Upper lobe of left lung (tissue), 4 donors: ENCODE results near the gene ST8SIA2.

Experiments used
- EP300 ChIP-seq, 4 donors: sonication (generic); formaldehyde crosslinking; IDR thresholded peaks; one replicate each; pipeline ENCODE4 v1.5.1; 2017; ENCODE audit warnings: antibody characterized with exemption in 4 of 4, control low read depth in 2 of 4
- POLR2A ChIP-seq, 4 donors: fragments of 450-650 bp; IDR thresholded peaks; one replicate each; pipeline ENCODE4 v1.5.1; 2016 to 2017; ENCODE audit warnings: antibody characterized with exemption in 4 of 4, mild to moderate bottlenecking in 2 of 4
- TF ChIP-seq, protein P1 (sequence below), 6 experiments: fragments of 450-650 bp in 4 of 6; fragments of 200-600 bp in 2 of 6; sonication (generic) in 2 of 6; IDR thresholded peaks; one replicate each; pipeline ENCODE4 v1.5.1; 2016 to 2019; ENCODE audit warnings: antibody characterized with exemption in 6 of 6

DNA sequence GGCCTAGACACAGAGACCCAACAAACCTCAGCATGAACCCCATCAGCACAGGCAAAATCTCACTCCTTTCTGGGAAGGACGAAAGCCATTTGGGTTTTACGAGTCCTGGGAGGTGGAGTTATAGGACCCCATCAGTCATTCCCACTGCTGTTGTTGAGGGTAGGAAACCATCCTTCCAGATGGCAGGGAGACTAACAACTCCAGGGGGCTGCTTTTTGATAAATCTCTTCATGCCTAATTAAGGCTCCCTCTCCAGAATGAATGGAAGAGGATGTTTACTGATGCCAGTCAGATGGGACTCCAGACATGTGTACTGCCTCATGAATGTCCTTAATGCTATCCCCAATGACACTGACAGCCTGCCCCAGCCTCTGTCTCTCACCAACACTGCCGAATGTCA, 75.3 kb downstream of the ST8SIA2 start:
- TF ChIP-seq, protein P1, sequence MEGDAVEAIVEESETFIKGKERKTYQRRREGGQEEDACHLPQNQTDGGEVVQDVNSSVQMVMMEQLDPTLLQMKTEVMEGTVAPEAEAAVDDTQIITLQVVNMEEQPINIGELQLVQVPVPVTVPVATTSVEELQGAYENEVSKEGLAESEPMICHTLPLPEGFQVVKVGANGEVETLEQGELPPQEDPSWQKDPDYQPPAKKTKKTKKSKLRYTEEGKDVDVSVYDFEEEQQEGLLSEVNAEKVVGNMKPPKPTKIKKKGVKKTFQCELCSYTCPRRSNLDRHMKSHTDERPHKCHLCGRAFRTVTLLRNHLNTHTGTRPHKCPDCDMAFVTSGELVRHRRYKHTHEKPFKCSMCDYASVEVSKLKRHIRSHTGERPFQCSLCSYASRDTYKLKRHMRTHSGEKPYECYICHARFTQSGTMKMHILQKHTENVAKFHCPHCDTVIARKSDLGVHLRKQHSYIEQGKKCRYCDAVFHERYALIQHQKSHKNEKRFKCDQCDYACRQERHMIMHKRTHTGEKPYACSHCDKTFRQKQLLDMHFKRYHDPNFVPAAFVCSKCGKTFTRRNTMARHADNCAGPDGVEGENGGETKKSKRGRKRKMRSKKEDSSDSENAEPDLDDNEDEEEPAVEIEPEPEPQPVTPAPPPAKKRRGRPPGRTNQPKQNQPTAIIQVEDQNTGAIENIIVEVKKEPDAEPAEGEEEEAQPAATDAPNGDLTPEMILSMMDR (IDR thresholded peaks at IDR 0.05), result no peak
- no peak for TF ChIP-seq POLR2A (IDR thresholded peaks at IDR 0.05)
- TF ChIP-seq EP300 (IDR thresholded peaks at IDR 0.05), result no peak
